ENCODE data around the gene TAS2R19. TPM values are rescaled to one million over a fixed set of nuclear protein-coding genes. Genes with fewer than 3 reads are reported as not detected.
A peak's percentile ranks its signal among the peaks of the same experiment; 100 is the strongest.
"Not testable (repeated sequence)": the region's sequence is repeated elsewhere in the genome, so short reads cannot be mapped to it uniquely, and the experiment has no call there.

The TAS2R19 gene, protein sequence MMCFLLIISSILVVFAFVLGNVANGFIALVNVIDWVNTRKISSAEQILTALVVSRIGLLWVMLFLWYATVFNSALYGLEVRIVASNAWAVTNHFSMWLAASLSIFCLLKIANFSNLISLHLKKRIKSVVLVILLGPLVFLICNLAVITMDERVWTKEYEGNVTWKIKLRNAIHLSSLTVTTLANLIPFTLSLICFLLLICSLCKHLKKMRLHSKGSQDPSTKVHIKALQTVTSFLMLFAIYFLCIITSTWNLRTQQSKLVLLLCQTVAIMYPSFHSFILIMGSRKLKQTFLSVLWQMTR
- total RNA-seq: 10 to 100 TPM in 2 of 4 donors, 1 to 10 TPM in 2; 7.0 to 12.0 (median 10.0) TPM

DNA sequence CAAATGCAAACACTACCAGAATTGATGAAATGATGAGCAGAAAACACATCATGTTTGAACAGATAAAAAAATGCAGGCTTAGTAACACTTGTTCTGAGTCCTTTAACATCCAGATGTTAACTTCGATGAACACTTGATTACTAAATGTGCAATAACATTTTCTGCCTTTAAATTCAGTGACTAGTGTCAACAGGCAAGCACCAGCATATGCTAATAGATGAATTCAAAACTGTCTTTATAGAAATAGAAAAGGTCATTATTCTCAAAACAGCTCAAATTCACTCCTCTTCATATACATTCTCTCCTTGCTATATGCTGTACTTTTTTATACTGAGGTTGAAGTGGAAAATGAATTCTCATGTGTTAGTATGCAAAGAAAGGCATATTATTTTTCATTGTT, at the start of gene TAS2R19:
Gene TAS2R19, minus strand, starts transcription at position 101 of the 400 bp plus-strand sequence. Its CDS starts 49 bp downstream, at position 52.
- WGBS, 2 donors: 89 to 93% methylated on average over 1 of the region's 1 CpG
- intact Hi-C loops (cut with DNase I): no loop called here
- Histone ChIP-seq H3K4me1 (no peaks in the 10 kb centered on the region), H3K27me3 (no peaks in the 10 kb centered on the region), H3K9me3 (no peaks in the 10 kb centered on the region), H3K36me3 (no peaks in the 10 kb centered on the region), H3K4me3 (replicated peaks in 1 of 3) (no peak within 1 kb of the TSS), H3K27ac (no peak within 1 kb of the TSS)
- TF ChIP-seq, protein P1, sequence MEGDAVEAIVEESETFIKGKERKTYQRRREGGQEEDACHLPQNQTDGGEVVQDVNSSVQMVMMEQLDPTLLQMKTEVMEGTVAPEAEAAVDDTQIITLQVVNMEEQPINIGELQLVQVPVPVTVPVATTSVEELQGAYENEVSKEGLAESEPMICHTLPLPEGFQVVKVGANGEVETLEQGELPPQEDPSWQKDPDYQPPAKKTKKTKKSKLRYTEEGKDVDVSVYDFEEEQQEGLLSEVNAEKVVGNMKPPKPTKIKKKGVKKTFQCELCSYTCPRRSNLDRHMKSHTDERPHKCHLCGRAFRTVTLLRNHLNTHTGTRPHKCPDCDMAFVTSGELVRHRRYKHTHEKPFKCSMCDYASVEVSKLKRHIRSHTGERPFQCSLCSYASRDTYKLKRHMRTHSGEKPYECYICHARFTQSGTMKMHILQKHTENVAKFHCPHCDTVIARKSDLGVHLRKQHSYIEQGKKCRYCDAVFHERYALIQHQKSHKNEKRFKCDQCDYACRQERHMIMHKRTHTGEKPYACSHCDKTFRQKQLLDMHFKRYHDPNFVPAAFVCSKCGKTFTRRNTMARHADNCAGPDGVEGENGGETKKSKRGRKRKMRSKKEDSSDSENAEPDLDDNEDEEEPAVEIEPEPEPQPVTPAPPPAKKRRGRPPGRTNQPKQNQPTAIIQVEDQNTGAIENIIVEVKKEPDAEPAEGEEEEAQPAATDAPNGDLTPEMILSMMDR (IDR thresholded peaks at IDR 0.05): no peak
- no peak for TF ChIP-seq POLR2A (IDR thresholded peaks at IDR 0.05)
- DNase-seq: no peak

DNA sequence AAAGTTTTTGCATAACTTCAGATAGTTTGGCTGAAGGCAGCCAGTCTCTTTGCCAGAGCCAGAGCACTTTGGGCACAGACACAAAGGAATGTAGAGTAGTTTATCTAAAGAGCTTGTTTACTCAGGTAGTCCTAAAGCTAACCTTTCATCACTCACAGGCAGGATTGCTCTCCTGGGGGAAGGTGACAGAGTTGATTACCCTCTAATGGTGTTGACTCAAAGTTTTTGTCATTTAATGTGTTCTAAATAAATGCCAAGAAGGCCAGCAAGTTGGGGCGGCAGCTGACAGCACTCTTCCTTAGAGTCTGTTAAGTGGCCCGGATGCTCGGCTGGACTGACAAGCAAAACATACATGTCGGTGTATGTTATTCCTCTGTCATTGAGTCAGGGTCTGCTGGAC, 49.0 kb upstream of the TAS2R19 start:
- Histone ChIP-seq H3K4me3 (replicated peaks in 1 of 3) (no peak overlapping the region), H3K27me3 (no peaks in the 10 kb centered on the region), H3K4me1 (peaks cover 0 to 18% of the 10 kb centered on the region in 2 donors), H3K36me3 (no peaks in the 10 kb centered on the region), H3K27ac (no peak overlapping the region), H3K9me3 (no peaks in the 10 kb centered on the region)
- WGBS, 2 donors: 47 to 48% methylated on average over 4 of the region's 4 CpGs
- no peak for TF ChIP-seq POLR2A (IDR thresholded peaks at IDR 0.05)
- TF ChIP-seq, protein P1 (IDR thresholded peaks at IDR 0.05): no peak
- intact Hi-C loops (cut with DNase I): no loop called here
- peak in 1 of 2 donors; percentile 17 for DNase-seq

DNA sequence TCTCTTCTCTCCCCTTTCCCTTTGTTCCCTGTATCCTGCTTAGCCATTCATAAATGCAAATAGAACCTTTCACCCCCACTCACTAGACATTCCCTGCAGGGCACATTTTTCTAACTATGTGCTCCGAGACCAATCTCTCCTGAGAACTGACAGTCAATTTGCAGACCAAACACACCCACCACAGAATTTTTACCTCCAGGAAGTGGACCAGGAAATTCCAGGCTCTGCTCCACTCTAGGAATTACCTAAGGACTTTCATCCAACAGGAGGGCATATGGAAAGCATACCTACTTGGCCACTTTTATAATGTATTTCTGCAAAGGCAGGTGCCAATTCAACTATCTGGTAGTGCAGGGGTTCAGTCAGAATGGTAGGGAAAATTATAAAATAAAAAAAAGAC, 48.6 kb upstream of the TAS2R19 start:
- intact Hi-C loops (cut with DNase I): no loop called here
- TF ChIP-seq, protein P1 (IDR thresholded peaks at IDR 0.05): no peak
- TF ChIP-seq POLR2A (IDR thresholded peaks at IDR 0.05): no peak
- no peak overlapping the region for H3K4me3 ChIP-seq (replicated peaks in 1 of 3)
- H3K9me3 ChIP-seq: no peaks in the 10 kb centered on the region
- no peaks in the 10 kb centered on the region for H3K36me3 ChIP-seq
- no peak overlapping the region for H3K27ac ChIP-seq
- WGBS, 2 donors: 32 to 67% methylated on average over 1 of the region's 1 CpG
- peaks cover 0 to 18% of the 10 kb centered on the region in 2 donors for H3K4me1 ChIP-seq
- H3K27me3 ChIP-seq: no peaks in the 10 kb centered on the region
- DNase-seq: no peak

DNA sequence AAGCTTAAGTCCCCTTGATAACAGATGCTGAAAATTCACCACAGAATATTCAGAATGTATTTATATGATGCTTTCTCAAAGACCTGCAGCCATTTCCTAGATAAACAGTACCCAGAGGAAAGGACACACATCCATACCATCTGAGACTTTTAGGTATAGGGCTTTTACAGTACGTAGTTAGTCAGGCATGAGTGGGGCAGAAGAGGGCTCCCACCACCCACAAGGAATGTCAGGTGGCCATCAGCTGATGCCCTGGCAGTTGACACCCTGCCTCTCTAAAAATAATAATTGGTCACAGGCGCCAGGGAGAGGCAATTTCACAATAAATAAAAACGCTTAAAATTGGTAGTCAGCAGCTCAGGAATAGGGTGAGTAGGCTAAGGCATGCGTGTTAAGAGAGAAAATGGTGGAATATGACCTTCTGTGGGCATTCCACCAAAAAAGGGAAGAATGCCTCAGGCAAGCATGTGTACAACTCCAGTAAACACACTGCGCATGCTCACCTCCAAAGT, 47.5 kb upstream of the TAS2R19 start:
- H3K36me3 ChIP-seq: no peaks in the 10 kb centered on the region
- H3K4me1 ChIP-seq: peaks cover 0 to 18% of the 10 kb centered on the region in 2 donors
- no peak overlapping the region for H3K4me3 ChIP-seq (replicated peaks in 1 of 3)
- TF ChIP-seq POLR2A (IDR thresholded peaks at IDR 0.05): no peak
- TF ChIP-seq, protein P1 (IDR thresholded peaks at IDR 0.05): no peak
- no peak overlapping the region for H3K27ac ChIP-seq
- no peaks in the 10 kb centered on the region for H3K9me3 ChIP-seq
- 72 to 82% methylated on average over 5 of the region's 5 CpGs for WGBS, 2 donors
- intact Hi-C loops (cut with DNase I): no loop called here
- DNase-seq: no peak
- H3K27me3 ChIP-seq: no peaks in the 10 kb centered on the region

DNA sequence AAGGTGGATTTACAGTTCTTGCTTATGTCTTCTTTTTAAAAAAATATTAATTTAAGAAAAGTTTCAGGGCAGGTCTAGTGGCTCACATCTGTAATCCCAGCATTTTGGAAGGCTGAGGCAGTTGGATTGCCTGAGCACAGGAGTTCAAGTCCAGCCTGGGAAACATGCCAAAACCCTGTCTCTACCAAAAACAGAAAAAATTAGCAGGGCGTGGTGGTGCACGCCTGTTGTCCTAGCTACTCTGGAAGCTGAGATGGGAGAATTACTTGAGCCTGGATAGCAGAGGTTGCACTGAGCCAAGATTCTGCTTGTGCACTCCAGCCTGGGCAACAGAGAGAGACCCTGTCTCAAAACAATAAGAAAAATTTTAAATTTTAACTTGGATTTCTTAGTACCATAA, 45.1 kb upstream of the TAS2R19 start:
- H3K27ac ChIP-seq: no peak overlapping the region
- H3K36me3 ChIP-seq: no peaks in the 10 kb centered on the region
- intact Hi-C loops (cut with DNase I): no loop called here
- no peak overlapping the region for H3K4me3 ChIP-seq (replicated peaks in 1 of 3)
- WGBS, 2 donors: 45 to 64% methylated on average over 2 of the region's 2 CpGs
- DNase-seq: peak in 1 of 2 donors; percentile 3
- peaks cover 0 to 18% of the 10 kb centered on the region in 2 donors for H3K4me1 ChIP-seq
- H3K27me3 ChIP-seq: no peaks in the 10 kb centered on the region
- H3K9me3 ChIP-seq: no peaks in the 10 kb centered on the region
- no peak for TF ChIP-seq POLR2A (IDR thresholded peaks at IDR 0.05)
- TF ChIP-seq, protein P1 (IDR thresholded peaks at IDR 0.05): no peak

DNA sequence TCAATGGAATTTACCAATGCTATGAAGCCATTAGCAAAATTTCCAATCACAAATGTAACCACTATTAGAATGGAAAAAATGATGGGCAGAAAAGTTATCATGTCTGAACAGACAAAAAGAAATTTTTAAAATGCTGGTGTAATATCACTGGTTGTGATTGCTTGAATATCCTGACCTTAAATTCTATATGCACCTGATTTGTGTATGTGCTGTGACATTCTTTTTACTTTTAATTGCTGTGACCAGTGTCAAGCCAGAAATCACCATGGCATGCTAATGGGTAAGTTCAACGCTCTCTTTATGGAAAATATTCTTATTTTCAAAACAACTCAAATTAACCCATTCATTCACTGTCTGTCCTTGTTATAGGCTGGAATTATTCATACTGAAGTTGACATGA, 39.8 kb upstream of the TAS2R19 start, which contains the start of gene TAS2R46:
Gene TAS2R46, minus strand, starts transcription at position 101 of the 400 bp plus-strand sequence. Its CDS starts 0 bp downstream, at position 101.
- WGBS, 2 donors: 80 to 94% methylated on average over 1 of the region's 1 CpG
- H3K36me3 ChIP-seq; H3K27ac ChIP-seq; H3K27me3 ChIP-seq; H3K4me3 ChIP-seq (replicated peaks in 1 of 3); H3K9me3 ChIP-seq; DNase-seq; intact Hi-C loops (cut with DNase I); H3K4me1 ChIP-seq: not testable (repeated sequence)

All from thyroid gland (tissue), 4 donors.